Prostate gland (tissue), 2 donors: ENCODE measurements around the gene BIRC7.

Experiments
- POLR2A ChIP-seq: fragments of 450-650 bp; IDR thresholded peaks from one replicate; pipeline ENCODE4 v1.6.1; 2016; ENCODE audit warnings: antibody characterized with exemption, mild to moderate bottlenecking
- POLR2AphosphoS5 ChIP-seq: sonication (generic); formaldehyde crosslinking; IDR thresholded peaks from one replicate; pipeline ENCODE4 v1.6.1; 2017; ENCODE audit warnings: antibody characterized with exemption
- TF ChIP-seq, protein P1 (sequence below), 4 experiments: fragments of 200-600 bp in 2 of 4; fragments of 450-650 bp in 2 of 4; sonication (generic) in 2 of 4; IDR thresholded peaks; 1 replicate in 3 of 4; 2 replicates in 1 of 4; pipeline ENCODE4 v1.5.1; 2016 to 2019; ENCODE audit warnings: antibody characterized with exemption in 4 of 4, mild to moderate bottlenecking in 2 of 4, moderate library complexity in 2 of 4

DNA sequence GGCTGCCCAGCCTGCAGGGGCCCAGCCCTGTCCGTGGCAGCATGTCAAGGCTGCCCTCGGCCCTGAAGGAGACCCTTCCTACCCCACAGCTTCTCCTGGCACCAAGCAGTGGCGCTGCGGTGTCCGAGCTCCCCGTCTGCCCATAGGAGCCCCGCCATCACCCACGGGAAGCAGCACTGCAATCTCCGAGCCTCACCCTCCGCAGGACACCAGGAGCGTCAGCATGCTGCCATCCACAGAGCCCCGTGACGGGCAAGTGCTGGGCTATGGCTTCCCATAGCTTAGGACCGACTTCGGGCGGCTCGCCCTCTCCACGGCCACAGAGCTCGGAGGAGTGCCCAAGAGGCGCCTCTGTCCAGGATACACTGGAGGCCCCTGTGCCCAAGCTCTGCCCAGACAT is 44.9 kb upstream of the BIRC7 start:
- TF ChIP-seq, protein P1, sequence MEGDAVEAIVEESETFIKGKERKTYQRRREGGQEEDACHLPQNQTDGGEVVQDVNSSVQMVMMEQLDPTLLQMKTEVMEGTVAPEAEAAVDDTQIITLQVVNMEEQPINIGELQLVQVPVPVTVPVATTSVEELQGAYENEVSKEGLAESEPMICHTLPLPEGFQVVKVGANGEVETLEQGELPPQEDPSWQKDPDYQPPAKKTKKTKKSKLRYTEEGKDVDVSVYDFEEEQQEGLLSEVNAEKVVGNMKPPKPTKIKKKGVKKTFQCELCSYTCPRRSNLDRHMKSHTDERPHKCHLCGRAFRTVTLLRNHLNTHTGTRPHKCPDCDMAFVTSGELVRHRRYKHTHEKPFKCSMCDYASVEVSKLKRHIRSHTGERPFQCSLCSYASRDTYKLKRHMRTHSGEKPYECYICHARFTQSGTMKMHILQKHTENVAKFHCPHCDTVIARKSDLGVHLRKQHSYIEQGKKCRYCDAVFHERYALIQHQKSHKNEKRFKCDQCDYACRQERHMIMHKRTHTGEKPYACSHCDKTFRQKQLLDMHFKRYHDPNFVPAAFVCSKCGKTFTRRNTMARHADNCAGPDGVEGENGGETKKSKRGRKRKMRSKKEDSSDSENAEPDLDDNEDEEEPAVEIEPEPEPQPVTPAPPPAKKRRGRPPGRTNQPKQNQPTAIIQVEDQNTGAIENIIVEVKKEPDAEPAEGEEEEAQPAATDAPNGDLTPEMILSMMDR (IDR thresholded peaks at IDR 0.05) = no peak
- no peak for TF ChIP-seq POLR2A
- no peak for TF ChIP-seq POLR2AphosphoS5
